HepG2 (cell line): ENCODE data around the gene HECTD1. TPM values are rescaled to one million over a fixed set of nuclear protein-coding genes. Genes with fewer than 3 reads are reported as not detected.

Experiments
- AGO2 ChIP-seq: fragments of 200-400 bp; formaldehyde crosslinking; optimal IDR thresholded peaks from 2 replicates; pipeline ENCODE3; 2017; ENCODE audit warnings: mild to moderate bottlenecking, low read depth, low read length, moderate library complexity
- BHLHE40 ChIP-seq: IDR thresholded peaks from 2 replicates; pipeline ENCODE4 v1.6.1; 2011; ENCODE audit warnings: low read length, improper control_type of control experiment
- CREBL2 ChIP-seq: sonication (generic); formaldehyde crosslinking; IDR thresholded peaks from 2 replicates; pipeline ENCODE4 v1.8.1; 2023; ENCODE audit warnings: missing genetic modification reagents, mild to moderate bottlenecking, borderline replicate concordance
- EEA1 ChIP-seq: sonication (generic); formaldehyde crosslinking; IDR thresholded peaks from 2 replicates; pipeline ENCODE4 v1.5.1; 2020; ENCODE audit warnings: mild to moderate bottlenecking, missing genetic modification reagents, borderline replicate concordance
- HNF4G ChIP-seq, 2 experiments: sonication (generic) in 1 of 2; formaldehyde crosslinking in 1 of 2; IDR thresholded peaks; 2 replicates each; pipeline versions ENCODE4 v1.4.0 to v1.6.1; 2011 to 2020; ENCODE audit warnings: borderline replicate concordance in 2 of 2, low read depth in 2 of 2, mild to moderate bottlenecking in 2 of 2, low read length in 1 of 2, missing genetic modification reagents in 1 of 2, moderate library complexity in 1 of 2
- KLF11 ChIP-seq: IDR thresholded peaks from 2 replicates; pipeline ENCODE4 v1.6.1; 2016; ENCODE audit warnings: missing compliant biosample characterization
- NCOR1 ChIP-seq: fragments of 200-600 bp; sonication (generic); IDR thresholded peaks from 2 replicates; pipeline ENCODE4 v1.7.0; 2017; ENCODE audit warnings: antibody characterized with exemption, low read length, borderline replicate concordance
- NFATC3 ChIP-seq: sonication (generic); formaldehyde crosslinking; IDR thresholded peaks from 2 replicates; pipeline ENCODE4 v1.5.1; 2020; ENCODE audit warnings: mild to moderate bottlenecking, missing genetic modification reagents
- SKIL ChIP-seq: sonication (generic); formaldehyde crosslinking; IDR thresholded peaks from 2 replicates; pipeline ENCODE4 v1.8.0; 2022; ENCODE audit warnings: missing genetic modification reagents, mild to moderate bottlenecking, moderate library complexity, borderline replicate concordance
- YY1 ChIP-seq: IDR thresholded peaks from 2 replicates; pipeline ENCODE4 v1.6.1; 2011; ENCODE audit warnings: low read length, low read depth, moderate library complexity, mild to moderate bottlenecking; ENCODE audit not compliant: insufficient read depth, insufficient replicate concordance
- ZNF274 ChIP-seq: sonication (generic); formaldehyde crosslinking; IDR thresholded peaks from 2 replicates; pipeline ENCODE4 v1.5.1; 2020; ENCODE audit warnings: mild to moderate bottlenecking, missing genetic modification reagents
- ZNF317 ChIP-seq: sonication (generic); formaldehyde crosslinking; IDR thresholded peaks from 2 replicates; pipeline ENCODE4 v1.5.0; 2020; ENCODE audit warnings: mild to moderate bottlenecking, missing genetic modification reagents
- ZNF407 ChIP-seq: sonication (generic); formaldehyde crosslinking; IDR thresholded peaks from one replicate; pipeline ENCODE4 v1.5.1; 2020; ENCODE audit warnings: mild to moderate bottlenecking, missing genetic modification reagents; ENCODE audit errors: not compliant biosample characterization
- ZNF543 ChIP-seq: sonication (generic); formaldehyde crosslinking; IDR thresholded peaks from 2 replicates; pipeline ENCODE4 v1.4.0; 2020; ENCODE audit warnings: mild to moderate bottlenecking, missing genetic modification reagents
- ZNF547 ChIP-seq: sonication (generic); formaldehyde crosslinking; IDR thresholded peaks from 2 replicates; pipeline ENCODE4 v1.5.1; 2020; ENCODE audit warnings: mild to moderate bottlenecking, missing genetic modification reagents
- ZNF597 ChIP-seq: sonication (generic); formaldehyde crosslinking; IDR thresholded peaks from 2 replicates; pipeline ENCODE4 v1.5.0; 2020; ENCODE audit warnings: missing genetic modification reagents
- ZNF883 ChIP-seq: sonication (generic); formaldehyde crosslinking; IDR thresholded peaks from 2 replicates; pipeline ENCODE4 v1.5.1; 2020; ENCODE audit warnings: mild to moderate bottlenecking, missing genetic modification reagents; ENCODE audit errors: not compliant biosample characterization
- polyA plus RNA-seq, 8 experiments: library from polyadenylated mRNA; depleted of rRNA in 3 of 8; stranded (reverse) in 7 of 8; unstranded in 1 of 8; fragments of >200 nt; fragmentation: Illumina TruSeq in 4 of 8; extraction: Trizol in 4 of 8; gene quantifications; 2 replicates each; pipeline versions ENCODE4 v1.2.1 to v1.2.3, GENCODE V29; 2011 to 2016; ENCODE audit warnings: low read depth in 4 of 8, missing spikeins in 1 of 8, mixed read lengths in 1 of 8; ENCODE audit not compliant: insufficient read depth in 1 of 8
- total RNA-seq, 5 experiments: library from RNA; depleted of rRNA; stranded (reverse); fragments of >200 nt; fragmentation: Illumina TruSeq; extraction: Trizol; gene quantifications; 2 replicates each; pipeline ENCODE4 v1.2.3, GENCODE V29; 2016; ENCODE audit warnings: low read depth in 1 of 5

HECTD1 gene
- total and polyA plus RNA-seq, 2 of the 13 experiments (the other 11 are each of a cell fraction or from before 2014, with no cell fraction given): 312 to 560 TPM

- TF ChIP-seq YY1 (no peak), EEA1 (CRISPR knock-in tag) (0 out of 2 replicates have a peak, but pooled peaks have one; percentile 25), ZNF883 (CRISPR knock-in tag) (peak; percentile 34), CREBL2 (CRISPR knock-in tag) (0 out of 2 replicates have a peak, but pooled peaks have one; percentile 47), ZNF407 (peak; percentile 34), ZNF547 (CRISPR knock-in tag) (0 out of 2 replicates have a peak, but pooled peaks have one; percentile 51), SKIL (CRISPR knock-in tag) (no peak), ZNF274 (CRISPR knock-in tag) (0 out of 2 replicates have a peak, but pooled peaks have one; percentile 42), KLF11 (CRISPR knock-in tag) (no peak), NFATC3 (CRISPR knock-in tag) (0 out of 2 replicates have a peak, but pooled peaks have one; percentile 38), AGO2 (peak; percentile 30), HNF4G (IDR thresholded peaks at IDR 0.05; ENCODE audit: borderline replicate concordance, low read depth, low read length) (no peak), HNF4G (CRISPR knock-in tag; IDR thresholded peaks at IDR 0.05; ENCODE audit: borderline replicate concordance, low read depth) (no peak), ZNF317 (CRISPR knock-in tag) (no peak), NCOR1 (no peak), ZNF597 (CRISPR knock-in tag) (no peak), BHLHE40 (no peak), ZNF543 (CRISPR knock-in tag) (no peak)
These were observed 40.6 kb downstream of the HECTD1 start (continued) for GRCh38 chr14:31167032-31167431.
